ENCODE data around the gene BAG3. TPM values are rescaled to one million over a fixed set of nuclear protein-coding genes. Genes with fewer than 3 reads are reported as not detected.

Gene BAG3
- total RNA-seq, 1 experiment from 2014 or later, result 57.6 TPM

DNA sequence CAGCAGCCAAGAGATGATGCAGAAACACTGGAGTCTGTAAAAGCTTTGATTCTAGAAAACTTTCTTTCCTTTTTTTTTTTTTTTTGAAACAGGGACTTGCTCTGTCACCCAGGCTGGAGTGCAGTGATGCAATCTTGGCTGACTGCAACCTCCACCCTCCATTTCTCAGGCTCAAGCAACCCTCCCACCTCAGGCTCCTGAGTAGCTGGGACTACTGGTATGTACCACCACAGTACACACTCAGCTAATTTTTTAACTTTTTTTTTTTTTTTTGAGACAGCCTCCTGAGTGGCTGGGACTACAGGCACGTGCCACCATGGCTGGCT is 17.0 kb upstream of the BAG3 start:
- Histone ChIP-seq H3K4me1 (ENCODE audit: insufficient read depth, low read length, poor library complexity, severe bottlenecking) (no peaks in the 10 kb centered on the region), H3K9me3 (ENCODE audit: low read depth, low read length, poor library complexity, severe bottlenecking) (no peaks in the 10 kb centered on the region), H3K27ac (ENCODE audit: low read depth, low read length, poor library complexity, severe bottlenecking) (no peak overlapping the region), H3K36me3 (ENCODE audit: insufficient read depth, low read length, poor library complexity, severe bottlenecking) (no peaks in the 10 kb centered on the region), H3K27me3 (replicated peaks; ENCODE audit: insufficient read depth, low read depth, low read length, poor library complexity) (no peaks in the 10 kb centered on the region), H3K4me3 (ENCODE audit: low read depth, low read length, poor library complexity, severe bottlenecking) (no peak overlapping the region)
- DNase-seq (ENCODE audit: low spot score), result no peak
- CTCF ChIA-PET, result no interaction called here
- POLR2A ChIA-PET (ENCODE audit: low non-redundant PET), result interaction anchor here (0.6 kb wide), 1 partner anchor 36 kb away, joined by 5 read pairs; no protein-coding TSS in a partner anchor
- BruUV-seq (replicated peaks), result no TSS peak
- intact Hi-C loops (cut with micrococcal nuclease; ENCODE audit: unreplicated experiment), result no loop called here
- TF ChIP-seq, protein P1, sequence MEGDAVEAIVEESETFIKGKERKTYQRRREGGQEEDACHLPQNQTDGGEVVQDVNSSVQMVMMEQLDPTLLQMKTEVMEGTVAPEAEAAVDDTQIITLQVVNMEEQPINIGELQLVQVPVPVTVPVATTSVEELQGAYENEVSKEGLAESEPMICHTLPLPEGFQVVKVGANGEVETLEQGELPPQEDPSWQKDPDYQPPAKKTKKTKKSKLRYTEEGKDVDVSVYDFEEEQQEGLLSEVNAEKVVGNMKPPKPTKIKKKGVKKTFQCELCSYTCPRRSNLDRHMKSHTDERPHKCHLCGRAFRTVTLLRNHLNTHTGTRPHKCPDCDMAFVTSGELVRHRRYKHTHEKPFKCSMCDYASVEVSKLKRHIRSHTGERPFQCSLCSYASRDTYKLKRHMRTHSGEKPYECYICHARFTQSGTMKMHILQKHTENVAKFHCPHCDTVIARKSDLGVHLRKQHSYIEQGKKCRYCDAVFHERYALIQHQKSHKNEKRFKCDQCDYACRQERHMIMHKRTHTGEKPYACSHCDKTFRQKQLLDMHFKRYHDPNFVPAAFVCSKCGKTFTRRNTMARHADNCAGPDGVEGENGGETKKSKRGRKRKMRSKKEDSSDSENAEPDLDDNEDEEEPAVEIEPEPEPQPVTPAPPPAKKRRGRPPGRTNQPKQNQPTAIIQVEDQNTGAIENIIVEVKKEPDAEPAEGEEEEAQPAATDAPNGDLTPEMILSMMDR (conservative IDR thresholded peaks at IDR 0.05; ENCODE audit: low read depth, low read length), result no peak
- TF ChIP-seq EZH2 (IDR thresholded peaks at IDR 0.05; ENCODE audit: borderline replicate concordance, low read depth, low read length, poor library complexity, severe bottlenecking), result no peak

- Histone ChIP-seq H3K4me3 (ENCODE audit: low read depth, low read length, poor library complexity, severe bottlenecking) (no peak overlapping the region), H3K9me3 (ENCODE audit: low read depth, low read length, poor library complexity, severe bottlenecking) (no peaks in the 10 kb centered on the region), H3K27me3 (replicated peaks; ENCODE audit: insufficient read depth, low read depth, low read length, poor library complexity) (no peaks in the 10 kb centered on the region), H3K4me1 (ENCODE audit: insufficient read depth, low read length, poor library complexity, severe bottlenecking) (no peaks in the 10 kb centered on the region), H3K36me3 (ENCODE audit: insufficient read depth, low read length, poor library complexity, severe bottlenecking) (no peaks in the 10 kb centered on the region), H3K27ac (ENCODE audit: low read depth, low read length, poor library complexity, severe bottlenecking) (no peak overlapping the region)
- TF ChIP-seq, protein P1 (conservative IDR thresholded peaks at IDR 0.05; ENCODE audit: low read depth, low read length), result no peak
- no peak for TF ChIP-seq EZH2 (IDR thresholded peaks at IDR 0.05; ENCODE audit: borderline replicate concordance, low read depth, low read length, poor library complexity, severe bottlenecking)
- CTCF ChIA-PET, result no interaction called here
- intact Hi-C loops (cut with micrococcal nuclease; ENCODE audit: unreplicated experiment), result no loop called here
- POLR2A ChIA-PET (ENCODE audit: low non-redundant PET), result no interaction called here
- no TSS peak for BruUV-seq (replicated peaks)
- no peak for DNase-seq (ENCODE audit: low spot score)
Observed at GRCh38 chr10:119637631-119638030, 13.5 kb upstream of the BAG3 start.

DNA sequence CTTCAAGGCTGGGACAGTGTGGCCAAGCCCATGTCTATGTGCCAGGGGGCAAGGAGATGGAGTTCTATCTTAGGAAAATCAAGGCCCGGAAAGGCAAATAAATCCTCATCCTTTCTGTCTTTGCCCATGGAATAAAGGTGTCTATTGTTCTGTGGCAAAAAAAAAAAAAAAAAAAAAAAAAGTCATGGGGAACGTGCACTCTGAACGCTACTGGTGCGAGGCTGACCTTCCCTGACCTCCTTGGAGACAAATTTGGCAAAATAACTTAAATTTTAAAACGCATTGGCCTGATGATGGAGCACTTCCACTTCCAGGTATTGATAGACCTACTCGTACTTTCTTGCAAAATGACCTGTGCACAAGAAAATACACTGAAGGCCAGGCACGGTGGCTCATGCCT is 12.2 kb upstream of the BAG3 start:
- BruUV-seq (replicated peaks), result no TSS peak
- TF ChIP-seq EZH2 (IDR thresholded peaks at IDR 0.05; ENCODE audit: borderline replicate concordance, low read depth, low read length, poor library complexity, severe bottlenecking), result no peak
- TF ChIP-seq, protein P1 (conservative IDR thresholded peaks at IDR 0.05; ENCODE audit: low read depth, low read length), result no peak
- Histone ChIP-seq H3K9me3 (ENCODE audit: low read depth, low read length, poor library complexity, severe bottlenecking) (no peaks in the 10 kb centered on the region), H3K4me3 (ENCODE audit: low read depth, low read length, poor library complexity, severe bottlenecking) (no peak overlapping the region), H3K27ac (ENCODE audit: low read depth, low read length, poor library complexity, severe bottlenecking) (no peak overlapping the region), H3K36me3 (ENCODE audit: insufficient read depth, low read length, poor library complexity, severe bottlenecking) (no peaks in the 10 kb centered on the region), H3K27me3 (replicated peaks; ENCODE audit: insufficient read depth, low read depth, low read length, poor library complexity) (no peaks in the 10 kb centered on the region), H3K4me1 (ENCODE audit: insufficient read depth, low read length, poor library complexity, severe bottlenecking) (no peaks in the 10 kb centered on the region)
- CTCF ChIA-PET, result no interaction called here
- POLR2A ChIA-PET (ENCODE audit: low non-redundant PET), result no interaction called here
- no peak for DNase-seq (ENCODE audit: low spot score)
- intact Hi-C loops (cut with micrococcal nuclease; ENCODE audit: unreplicated experiment), result no loop called here
